ENCODE results near the gene TXNDC15.

The TXNDC15 gene

DNA sequence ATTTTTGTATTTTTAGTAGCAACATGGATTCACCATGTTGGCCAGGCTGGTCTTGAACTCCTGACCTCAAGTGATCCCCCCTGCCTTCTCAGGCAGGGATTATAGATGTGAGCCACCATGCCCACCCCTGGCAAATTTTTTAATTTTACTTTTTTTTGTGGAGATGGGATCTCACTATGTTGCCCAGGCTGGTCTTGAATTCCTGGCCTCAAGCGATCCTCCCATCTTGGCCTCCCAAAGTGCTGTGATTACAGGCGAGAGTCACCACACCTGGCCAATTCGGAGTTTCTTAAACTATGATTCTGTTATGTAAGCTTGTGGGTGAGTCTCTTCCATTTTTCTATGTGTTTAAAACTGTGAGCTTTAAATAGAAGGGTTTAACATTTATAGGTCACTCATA, 58.3 kb downstream of the TXNDC15 start:
- no peak for DNase-seq

GRCh38 chr5:134934202-134934601, 60.0 kb downstream of the TXNDC15 start:
- DNase-seq, result no peak

DNA sequence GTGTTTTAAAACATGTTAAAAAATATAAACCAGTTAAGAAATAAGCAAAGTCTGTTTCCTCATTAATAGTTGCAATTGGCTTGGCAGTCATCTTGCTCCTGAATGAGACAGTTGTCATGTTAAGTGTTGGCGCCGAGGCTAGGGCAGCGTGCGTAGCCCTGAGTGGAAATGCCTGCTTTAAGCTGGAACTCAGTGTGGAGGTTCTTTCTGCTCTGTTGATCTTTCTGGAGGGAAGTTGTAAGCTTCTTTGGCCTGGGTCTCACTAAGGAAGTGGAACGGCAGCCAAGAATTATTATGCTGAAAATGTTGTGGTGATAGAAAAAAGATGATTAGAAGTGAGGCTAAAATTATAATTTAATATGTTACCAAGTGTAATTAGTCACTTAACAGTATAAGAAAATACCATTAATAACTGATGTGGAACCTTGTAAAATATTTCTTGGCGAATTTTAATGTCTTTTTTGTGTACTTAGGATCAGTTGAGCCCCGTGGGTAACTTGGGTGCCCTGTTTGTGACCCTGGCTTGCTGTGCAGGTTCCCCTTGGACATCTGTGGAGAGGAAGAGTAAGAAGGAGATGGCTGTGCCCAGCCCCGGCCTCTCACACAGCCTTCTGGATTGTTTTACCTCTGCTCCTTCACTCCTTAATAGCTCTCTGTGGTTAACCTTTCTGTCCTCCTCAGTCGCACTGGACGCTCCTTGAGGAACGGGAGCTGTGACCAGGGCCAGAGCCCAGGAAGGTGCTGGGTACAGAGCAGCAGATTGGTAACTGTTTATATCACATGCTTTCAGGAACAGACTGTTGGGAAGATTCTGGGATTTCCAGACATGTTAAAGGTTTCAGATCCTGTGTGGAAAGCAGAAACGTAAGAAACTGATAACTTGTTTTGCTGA, 61.8 kb downstream of the TXNDC15 start:
- peak; percentile 14 for DNase-seq

DNA sequence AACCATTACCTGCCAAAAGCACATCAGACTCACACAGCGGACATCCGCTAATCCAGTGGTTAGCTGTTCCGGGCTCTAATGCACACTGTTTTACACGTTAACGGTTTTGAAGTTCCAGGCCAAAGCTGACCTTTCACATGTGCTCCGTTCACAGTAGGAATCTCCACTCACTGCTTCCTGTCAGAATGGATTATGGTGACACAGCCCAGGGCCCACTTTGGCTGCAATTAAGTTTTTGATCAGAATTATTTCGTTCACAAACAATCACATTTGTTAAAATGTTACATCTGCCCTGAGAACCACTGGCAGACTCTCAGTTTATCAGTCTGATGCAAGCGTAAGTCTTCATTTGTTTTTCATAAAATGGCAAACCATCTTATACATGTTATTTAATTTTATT, 63.4 kb downstream of the TXNDC15 start:
- no peak for DNase-seq

- DNase-seq, result no peak
These were observed 63.9 kb downstream of the TXNDC15 start for GRCh38 chr5:134938030-134938429.

- DNase-seq, result no peak
These were observed 65.3 kb downstream of the TXNDC15 start for GRCh38 chr5:134939500-134939899.

- no peak for DNase-seq
These were observed 69.4 kb downstream of the TXNDC15 start for GRCh38 chr5:134943547-134943946.

- DNase-seq, result no peak
These were observed 70.5 kb downstream of the TXNDC15 start for GRCh38 chr5:134944630-134945029.

DNA sequence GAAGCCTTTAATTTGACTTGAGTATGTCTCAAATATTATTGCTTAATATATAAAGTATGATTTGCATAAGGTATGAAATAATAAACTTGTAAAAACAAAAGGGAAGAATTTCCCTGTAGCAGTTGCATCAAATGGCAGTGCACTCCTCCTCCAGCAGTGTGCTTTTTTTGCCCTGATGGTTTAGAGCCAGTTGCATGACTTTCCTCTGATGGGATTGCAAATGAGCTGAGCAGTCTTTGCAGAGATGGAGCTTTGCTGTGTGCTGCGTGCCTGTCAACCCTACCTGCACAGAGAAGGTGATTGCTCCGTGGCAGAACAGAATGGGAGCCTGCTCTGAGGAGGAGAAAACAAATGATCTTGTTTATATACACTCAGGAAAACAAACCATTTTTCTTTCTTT, 70.9 kb downstream of the TXNDC15 start:
- no peak for DNase-seq

- DNase-seq, result no peak
These were observed 74.7 kb downstream of the TXNDC15 start for GRCh38 chr5:134948911-134949310.

DNA sequence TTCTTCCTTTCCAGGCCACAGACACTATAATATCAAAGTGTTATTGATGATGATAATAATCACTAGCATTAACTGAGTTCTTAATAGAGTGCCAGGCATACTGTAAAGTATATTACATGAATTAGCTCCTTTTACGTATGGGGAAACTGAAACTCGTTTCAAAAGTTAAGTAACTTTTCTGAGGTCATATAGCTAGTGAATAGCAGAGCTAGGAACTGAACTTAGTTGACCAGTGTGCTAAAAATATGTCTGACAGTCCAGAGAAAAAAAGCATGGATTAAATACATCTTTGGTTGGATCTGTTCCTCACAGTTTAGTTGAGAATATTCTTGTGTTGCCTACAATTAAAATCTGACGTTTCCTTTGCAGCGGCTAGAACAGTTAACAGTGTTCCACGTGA, 75.1 kb downstream of the TXNDC15 start:
- DNase-seq, result no peak
